ENCODE measurements around the gene DMD.
A peak's percentile ranks its signal among the peaks of the same experiment; 100 is the strongest.
"Not testable (repeated sequence)": the region's sequence is repeated elsewhere in the genome, so short reads cannot be mapped to it uniquely, and the experiment has no call there.

The DMD gene

DNA sequence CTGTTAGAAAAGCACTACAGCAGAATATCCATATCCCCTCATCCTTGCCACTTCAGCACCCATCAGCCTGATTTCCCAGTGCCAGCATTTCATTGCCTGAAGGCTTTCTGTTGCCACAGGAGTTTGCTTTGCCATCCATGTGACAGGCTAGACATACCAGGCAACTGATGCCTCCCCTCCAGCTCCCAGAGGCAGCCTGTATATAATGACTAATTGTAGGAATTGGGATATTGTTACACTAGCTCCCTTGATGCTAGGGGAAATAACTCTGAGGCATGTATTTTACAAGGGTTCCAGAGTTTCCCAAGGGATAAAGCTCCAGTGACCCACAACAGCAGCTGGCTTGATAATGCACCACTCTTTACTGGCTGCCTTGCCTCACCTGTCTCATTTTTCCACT, 1531.5 kb downstream of the DMD start:
- no peak for DNase-seq

DNA sequence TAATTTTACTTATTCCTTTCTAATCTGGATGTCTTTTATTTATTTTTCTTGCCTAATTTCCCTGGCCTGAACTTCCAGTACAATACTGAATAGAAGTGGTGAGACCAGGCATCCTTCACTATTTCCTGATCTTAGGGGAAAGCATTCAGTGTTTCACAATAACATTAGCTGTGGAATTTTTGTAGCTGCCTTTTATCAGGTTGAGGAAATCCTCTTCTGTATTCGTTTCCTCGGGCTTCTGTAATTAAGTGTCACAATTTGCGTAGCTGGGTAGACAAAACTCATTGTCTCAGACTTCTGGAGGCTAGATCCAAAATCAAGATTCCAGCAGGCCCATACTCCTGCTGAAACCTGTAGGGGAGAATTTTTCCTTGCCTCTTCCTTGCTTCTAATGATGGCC, 1541.1 kb downstream of the DMD start:
- no peak for DNase-seq

DNA sequence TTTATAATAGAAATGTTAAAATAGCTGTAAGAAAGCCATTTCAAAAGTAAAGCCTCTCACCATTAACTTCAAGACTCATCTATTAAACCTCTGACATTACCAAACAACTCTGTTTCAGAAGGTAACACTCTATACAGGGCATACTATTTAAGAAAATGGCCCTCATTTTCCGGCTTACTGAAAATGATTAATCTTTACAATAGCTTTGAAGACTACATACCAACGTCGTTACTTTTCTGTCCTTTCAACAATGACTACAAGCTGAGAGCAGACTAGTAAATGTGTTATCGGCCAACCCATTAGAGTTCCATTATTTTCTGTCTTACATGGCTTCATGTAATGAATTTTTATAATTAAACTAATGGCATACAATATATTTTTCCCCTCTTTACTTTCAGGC, 1545.9 kb downstream of the DMD start:
- DNase-seq = no peak

DNA sequence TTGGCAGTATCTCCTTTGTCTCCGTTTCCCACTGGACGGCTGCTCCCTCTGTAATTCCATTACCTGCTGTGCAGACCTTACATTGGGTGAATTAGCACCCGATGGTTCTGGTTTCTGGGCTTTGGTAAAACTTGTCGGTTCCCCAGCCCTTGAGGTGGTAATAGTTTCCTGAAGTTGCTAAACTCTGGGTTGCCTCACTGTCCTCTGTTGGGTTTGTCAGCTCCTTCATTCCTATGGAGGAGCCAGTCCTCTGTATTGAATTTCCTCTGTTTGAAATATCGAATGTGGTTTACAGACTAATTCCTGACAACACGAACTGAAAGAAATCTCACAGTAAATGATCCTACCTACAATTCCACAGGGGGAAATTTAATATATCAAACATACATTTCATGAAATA, 1548.2 kb downstream of the DMD start:
- no peak for DNase-seq

DNA sequence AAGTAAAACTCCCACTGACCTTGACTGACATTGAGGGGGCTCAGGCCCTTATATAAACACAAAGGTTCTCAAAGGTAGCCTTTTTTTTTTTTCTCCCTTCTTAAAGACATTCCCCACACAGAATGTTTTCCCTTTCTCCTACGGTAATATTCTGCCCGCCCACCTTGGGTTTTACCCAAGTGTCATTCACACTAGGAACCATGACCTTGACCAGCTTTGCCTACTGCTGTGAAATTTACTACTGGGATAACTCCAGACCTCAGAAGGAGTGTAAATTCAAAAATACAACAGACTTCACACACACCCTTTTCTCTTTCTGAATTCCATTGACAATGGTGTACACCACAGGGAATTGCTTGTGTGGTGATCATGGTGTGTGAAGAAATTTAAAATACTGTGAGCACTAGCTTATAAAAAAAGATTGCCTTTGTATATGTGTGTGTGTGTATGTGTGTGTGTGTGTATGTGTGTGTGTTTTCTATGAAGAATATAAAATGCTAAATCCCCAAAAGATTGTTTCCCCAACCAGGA, 1550.0 kb downstream of the DMD start:
- DNase-seq = no peak

DNA sequence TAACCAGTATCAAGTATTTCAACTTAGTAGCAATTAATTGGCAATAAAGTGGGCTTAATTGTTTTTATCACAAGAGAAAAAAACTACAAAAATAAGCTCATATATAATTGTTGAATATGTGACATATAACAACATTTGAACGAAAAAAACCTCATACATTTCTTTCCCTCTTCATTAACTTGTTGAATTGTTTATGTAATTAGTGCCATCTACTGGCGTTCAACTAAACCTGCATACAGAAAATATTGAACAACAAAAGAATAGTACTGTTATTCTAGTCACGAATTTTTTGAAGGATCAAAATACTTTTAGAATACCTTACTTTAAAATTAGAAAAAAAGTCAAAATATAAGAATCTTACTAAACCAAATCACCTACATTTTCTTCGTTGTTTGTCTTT, 1553.0 kb downstream of the DMD start:
- DNase-seq = peak; percentile 35

DNA sequence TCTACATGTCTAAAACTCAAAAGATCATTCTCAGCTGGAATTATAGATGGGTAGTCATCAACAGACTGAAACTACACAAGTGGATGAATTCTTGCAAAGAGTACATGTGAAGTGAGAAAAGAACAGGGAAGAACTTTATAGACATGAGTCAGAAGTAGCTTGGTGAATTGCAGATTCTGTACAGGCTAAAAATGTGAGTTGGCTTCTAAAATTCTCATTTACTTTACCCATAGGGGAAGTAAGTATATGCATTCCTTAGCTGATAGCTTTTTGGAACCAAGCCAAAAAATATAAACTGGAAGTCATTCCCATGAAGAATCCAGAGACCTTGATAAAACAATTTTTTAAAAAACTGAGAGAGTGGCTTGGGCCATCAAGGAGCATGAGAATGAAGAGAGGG, 1555.3 kb downstream of the DMD start:
- DNase-seq = peak; percentile 73

DNA sequence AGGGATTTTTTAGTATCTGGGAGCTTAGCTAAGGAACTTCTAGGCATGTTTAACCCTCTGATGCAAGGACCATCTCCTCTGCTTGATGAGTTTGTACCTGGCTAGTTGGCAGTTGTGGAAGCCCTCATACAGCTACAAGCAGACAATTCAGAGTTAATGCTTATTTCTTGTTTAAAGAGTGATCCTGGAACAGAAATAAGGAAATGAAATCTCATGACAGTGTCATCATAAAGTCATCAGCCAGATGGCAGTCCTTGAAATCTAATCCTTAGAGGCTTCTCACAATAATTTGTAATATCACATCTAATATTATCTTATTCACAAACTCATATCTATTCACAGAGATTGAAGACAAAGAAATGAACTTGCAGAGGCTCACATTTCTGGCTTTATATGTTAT, 1557.9 kb downstream of the DMD start:
- no peak for DNase-seq

DNA sequence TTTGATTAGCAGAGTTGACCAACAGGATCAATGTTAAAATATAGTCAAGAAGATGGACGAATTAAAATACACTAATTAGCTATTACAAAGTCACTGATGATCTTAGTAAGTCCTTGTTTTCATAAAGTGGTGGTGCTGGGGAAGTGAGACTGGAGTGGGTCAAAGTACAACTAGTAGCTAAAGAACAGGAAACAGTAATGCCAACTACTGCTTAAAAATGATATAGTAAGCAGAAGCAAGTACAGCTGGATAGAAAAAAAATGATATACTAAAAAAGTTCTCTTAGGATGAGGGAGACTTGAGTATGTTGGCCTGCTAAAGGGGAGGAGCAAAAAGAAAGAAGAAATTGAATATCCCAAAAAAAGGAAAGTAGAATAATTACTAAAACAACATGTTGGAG, 1558.7 kb downstream of the DMD start:
- no peak for DNase-seq

DNA sequence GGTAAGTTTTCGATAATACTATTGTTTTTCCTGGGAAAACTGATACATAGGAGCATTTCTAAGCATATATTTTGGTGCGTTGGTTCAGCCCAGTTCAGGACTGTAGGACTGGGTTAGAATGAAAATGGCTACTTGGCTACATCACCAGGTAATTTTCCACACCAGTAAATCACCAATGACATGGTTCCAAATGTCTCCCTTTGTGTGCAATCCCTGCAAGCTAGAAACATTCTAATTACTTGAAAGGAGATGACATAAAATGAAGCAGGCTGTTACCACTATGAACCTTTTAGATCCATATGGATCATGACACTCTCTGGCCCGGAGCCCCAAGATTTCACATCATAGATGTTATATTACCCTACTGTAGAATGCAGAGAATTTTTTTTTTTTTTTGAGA, 1562.1 kb downstream of the DMD start:
- DNase-seq = no peak

DNA sequence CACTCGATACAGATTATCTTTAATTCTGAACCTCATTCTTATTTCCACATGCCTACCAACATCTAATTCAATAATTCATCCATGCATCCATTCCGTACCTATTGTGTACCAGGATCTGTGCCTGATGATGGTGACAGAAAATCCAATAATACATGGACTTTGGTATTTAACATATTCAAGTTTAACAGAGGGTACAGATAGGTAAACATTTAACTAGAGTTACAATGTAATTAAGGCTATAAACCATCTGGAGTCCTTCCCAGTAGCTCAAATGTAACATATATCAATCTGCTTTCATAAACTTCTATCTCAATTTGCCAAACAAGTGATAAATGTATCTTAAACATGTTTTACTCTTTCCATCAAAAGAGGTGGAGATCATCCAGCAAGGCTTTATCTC, 1578.0 kb downstream of the DMD start:
- no peak for DNase-seq

DNA sequence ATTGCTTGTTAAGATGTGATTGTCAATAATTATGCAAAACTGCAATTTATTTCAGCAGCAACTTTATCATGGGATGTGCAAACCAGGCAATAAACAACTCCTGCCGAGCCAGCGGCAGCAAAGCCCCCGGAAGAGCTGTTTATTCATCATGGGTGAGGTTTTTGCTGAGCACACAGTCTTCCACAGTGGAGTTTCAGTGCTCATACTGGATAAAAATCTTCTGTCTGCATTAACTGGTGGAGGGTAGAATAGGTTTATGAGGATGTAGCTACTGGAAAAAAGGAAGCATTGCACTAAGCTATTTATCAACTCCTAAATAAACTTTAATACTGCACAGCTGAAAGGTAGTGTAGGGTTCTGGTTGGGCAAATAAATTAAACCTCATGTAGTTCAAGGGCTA, 1582.2 kb downstream of the DMD start:
- no peak for DNase-seq

DNA sequence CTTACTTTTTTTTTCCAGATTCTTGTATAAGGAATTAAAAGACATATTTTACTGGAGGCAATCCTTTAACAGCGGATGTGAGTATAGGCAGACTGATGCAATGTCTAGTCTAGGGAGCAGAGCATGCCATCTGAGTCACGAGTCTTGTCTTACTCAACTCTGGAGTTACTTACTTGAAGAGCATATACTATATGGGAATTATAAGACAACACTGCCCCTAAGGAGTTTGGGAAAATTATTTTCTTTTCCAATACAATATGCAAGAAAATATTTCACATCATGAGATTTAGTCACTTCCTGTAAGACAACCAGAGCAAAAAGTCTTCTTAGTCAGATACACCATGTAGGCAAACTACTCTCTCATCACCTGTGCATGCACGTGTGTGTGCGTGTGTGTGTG, 1602.2 kb downstream of the DMD start:
- peak; percentile 93 for DNase-seq

DNA sequence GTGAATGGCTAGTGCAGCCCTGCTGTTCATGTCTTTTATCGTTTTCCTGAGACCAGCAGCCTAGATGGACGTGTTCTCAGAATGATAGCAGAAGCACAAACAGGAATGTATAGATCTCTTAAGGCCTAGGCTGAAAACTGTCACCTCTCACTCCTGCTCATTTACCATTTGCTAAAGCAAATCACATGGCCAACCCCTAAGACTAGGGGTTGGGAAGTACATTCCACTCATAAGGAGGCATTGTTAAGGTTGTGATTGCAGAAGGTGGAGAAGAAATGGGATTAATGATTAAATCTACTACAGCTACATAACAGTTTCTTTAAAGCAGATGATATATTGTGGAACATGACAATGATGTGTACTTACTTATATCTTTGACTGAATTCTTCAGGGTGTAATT, 1602.7 kb downstream of the DMD start:
- peak; percentile 13 for DNase-seq

DNA sequence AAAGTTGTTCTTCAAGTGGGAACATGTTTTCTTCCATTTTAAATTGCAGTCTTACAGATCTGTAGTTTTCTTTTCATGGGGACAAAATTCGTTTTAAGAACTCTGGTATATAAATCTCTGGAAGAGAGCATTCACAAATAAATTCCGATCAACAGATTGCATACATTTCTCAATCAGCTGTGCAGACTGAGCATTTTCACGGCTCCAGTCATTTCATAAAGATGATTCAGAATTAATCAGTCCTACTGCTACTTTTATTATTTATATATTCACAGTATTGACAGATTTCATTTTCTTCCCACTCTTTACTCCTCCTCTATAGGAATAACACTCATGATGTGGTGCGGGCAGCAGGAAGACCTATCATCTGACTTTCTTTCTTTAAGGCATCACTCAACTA, 1604.6 kb downstream of the DMD start:
- peak; percentile 17 for DNase-seq

DNA sequence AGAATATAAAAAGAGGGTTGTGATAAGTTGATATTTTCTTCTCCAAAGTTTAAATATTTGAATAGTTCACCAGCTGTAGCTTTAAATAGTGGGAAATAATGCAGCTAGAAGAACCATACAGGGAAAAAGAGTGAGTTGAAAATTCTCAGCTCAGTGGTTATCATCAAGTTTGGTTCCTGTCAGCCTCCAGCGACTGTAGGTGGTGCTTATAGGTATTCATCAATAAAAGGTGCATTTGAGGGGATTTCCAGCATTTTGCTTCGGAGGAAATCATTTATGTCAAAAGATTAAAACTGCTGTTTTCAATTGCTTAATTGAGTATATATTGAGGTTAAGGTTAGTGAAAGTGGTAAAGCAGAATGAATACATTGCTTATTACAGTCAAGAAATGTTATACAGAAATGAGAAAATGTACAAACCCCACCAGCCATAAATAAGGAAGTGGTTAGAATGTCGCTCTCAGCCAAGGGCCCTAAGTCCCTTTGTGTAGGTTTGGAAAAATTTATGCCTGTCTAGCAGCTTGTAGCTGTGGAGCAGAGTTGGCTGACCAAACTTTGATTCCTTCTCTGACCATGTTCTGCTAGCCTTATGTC, 1606.6 kb downstream of the DMD start:
- DNase-seq = no peak

DNA sequence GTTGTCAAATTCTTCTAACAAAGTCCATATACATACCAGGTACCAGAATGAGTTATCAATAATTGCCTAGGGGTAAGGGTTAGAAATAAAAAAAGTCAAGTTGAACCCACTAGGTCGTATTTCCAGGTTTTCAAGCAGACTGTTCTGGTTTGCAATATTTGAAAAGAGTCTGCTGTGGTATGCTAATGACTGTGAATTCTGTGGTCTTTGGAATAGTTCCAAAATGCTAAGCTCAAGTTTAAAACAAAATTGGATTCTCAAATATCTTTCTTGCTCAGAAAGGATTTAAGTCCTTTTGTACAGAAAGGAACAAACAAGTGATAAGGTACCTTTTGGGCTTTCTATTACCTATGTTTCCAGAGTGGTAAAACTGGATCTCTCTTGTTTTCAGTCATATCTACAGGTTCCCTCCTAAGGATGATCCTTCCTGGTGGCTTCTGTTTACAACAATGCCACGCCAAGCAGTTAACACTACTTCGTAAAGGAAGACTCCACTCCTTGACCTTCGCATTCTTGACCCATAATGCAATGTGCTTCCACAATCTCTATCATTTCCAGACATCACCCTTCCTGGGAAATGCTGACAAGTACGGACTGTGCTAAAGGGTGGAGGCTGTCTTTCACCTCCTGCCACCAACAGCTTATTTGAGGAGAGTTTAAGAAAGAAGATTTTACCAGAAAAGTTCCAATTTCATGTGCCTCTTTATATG, 1607.8 kb downstream of the DMD start:
- peak; percentile 63 for DNase-seq

DNA sequence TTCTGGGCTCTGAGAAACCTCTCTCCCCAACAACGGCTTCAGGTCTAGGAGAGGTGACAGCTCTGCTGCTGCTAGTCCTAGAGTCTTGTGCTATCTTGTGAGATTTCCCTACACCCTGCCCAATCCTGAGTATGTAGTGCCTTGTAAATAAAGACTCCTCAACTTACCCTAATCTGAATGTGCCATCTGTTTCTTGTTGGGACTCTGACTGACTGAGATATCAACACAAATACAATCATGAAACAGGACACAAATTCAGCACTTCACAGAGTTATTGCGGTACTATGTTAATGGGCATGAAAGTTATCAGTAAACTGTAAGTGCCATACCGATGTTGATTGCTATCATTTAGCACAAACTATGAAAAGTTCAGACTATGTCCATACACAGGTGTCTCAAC, 1610.5 kb downstream of the DMD start:
- no peak for DNase-seq

DNA sequence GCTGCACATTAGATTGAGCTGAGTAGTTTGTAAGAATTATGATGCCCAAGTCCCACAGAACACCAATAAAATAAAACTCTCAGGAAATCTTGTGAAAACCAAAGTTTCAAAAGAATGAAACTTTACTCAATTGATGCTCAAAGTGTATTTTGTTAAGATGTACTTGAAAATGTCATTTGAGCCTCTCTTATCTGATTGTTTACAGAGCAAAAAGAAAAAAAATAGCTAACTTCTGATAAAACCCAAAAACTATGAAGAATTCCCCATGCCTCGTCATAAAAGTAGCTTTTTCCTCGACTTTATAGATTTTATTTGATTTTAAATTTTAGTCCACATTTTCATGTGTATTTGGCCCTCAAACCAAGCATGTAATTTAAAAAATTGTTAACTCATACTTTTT, 1618.0 kb downstream of the DMD start:
- no peak for DNase-seq

DNA sequence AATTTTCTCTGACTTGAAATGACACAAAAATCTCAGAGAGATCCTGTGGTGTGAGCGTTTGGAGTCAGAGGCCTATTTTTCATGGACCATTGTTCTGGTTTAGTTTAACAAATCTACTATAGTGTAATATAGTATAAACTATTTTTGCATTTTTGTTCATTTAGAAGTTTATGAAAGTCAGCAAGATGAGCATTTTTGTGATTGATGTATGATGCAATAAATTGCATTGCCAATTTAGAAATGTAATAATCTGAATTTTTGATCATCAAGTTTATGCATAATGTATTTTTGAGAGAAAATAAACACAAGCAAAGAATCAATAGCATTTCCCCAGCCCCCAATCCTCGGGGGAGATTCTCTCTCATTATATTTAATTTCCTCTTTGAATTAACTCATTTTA, 1620.0 kb downstream of the DMD start:
- no peak for DNase-seq

DNA sequence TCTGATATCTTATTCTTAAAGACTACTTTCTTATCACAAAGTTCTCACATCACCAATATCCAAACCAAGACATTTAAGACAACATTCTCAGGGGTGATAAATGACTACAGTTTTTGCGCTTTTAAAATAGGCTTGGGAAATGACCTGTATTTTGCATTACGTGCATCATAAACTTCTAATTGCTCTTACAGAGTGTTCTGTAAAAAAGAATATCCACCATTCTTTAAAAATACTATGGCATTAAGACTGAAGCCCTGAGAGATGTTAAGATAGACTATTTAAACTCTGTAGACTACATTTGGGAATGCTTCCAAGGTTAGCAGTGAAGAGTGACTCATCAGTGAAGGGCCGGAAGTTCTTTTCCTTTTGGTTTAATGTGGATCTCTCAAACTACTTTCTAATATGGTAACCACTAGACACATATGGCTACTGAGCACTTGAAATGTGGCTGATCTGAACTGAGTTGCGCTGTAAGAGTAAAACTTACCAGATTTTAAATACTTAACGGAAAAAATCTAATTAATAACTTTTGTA, 1620.7 kb downstream of the DMD start:
- DNase-seq = peak; percentile 74

DNA sequence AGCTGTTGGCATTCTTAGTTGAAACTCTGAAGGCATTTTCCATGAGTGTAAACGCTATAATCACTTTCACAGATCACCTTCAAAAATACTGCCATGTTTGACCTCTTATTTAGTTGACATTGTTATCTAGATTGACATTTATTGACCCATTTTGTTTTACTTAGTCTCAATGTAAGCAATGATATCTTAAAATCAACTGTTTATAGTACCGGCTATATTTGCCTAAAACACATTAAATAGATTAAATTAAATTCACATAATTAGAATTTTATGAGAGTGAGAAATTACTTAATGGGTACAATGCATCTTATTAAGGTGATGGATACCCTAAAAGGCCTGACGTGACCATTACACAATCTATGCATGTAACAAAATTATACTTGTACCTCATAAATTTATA, 1621.8 kb downstream of the DMD start:
- DNase-seq = no peak

DNA sequence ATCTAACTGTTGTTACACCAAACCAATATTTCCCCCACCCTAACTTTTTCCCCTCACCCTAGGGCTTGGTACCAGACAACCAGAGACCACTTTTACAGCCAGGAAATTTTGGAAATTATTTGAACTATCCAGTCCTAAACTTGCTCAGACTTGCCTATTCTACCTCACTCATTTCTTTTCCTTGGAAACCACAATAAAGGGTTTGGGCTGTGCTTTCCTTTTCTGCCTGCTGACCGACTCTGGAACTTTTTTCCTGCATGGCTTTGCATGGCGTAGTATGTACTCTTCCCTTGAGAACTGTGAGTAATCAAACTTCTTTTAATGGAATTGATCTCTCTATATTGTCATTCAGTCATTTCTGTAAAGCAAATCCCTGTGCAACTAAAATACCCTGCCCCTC, 1623.0 kb downstream of the DMD start:
- no peak for DNase-seq

DNA sequence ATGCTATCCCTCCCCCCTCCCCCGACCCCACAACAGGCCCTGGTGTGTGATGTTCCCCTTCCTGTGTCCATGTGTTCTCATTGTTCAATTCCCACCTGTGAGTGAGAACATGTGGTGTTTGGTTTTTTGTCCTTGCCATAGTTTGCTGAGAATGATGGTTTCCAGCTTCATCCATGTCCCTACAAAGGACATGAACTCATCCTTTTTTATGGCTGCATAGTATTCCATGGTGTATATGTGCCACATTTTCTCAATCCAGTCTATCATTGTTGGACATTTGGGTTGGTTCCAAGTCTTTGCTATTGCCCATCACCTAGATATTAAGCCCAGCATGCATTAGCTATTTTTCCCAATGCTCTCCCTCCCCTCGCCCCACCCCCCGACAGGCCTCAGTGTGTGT, 1627.5 kb downstream of the DMD start:
- not testable (repeated sequence) for DNase-seq
